SU-DHL-6 (cell line): ENCODE results near the gene TMEM200B.
"Not testable (repeated sequence)": the region's sequence is repeated elsewhere in the genome, so short reads cannot be mapped to it uniquely, and the experiment has no call there.

Experiments used
- H2AFZ ChIP-seq: fragments of 200-600 bp; sonication (generic); 2 replicates; pipeline ENCODE4 v1.6.1; 2014; ENCODE audit warnings: low read depth, mild to moderate bottlenecking, moderate library complexity, mixed read lengths, antibody characterized with exemption, low read length; ENCODE audit not compliant: severe bottlenecking
- H3F3A ChIP-seq: fragments of 200-600 bp; shearing (Covaris generic); 2 replicates; pipeline ENCODE4 v1.6.0; 2016; ENCODE audit warnings: antibody characterized with exemption, mild to moderate bottlenecking; ENCODE audit not compliant: insufficient read depth
- H3K27ac ChIP-seq: fragments of 200-600 bp; sonication (generic); 2 replicates; pipeline ENCODE4 v1.5.1; 2016; ENCODE audit warnings: low read depth, mild to moderate bottlenecking, low read length, moderate library complexity, mixed read lengths
- H3K27me3 ChIP-seq: fragments of 200-600 bp; sonication (generic), shearing (Covaris generic); 2 replicates; pipeline ENCODE4 v1.6.0; 2014; ENCODE audit warnings: mild to moderate bottlenecking, low read length
- H3K36me3 ChIP-seq: fragments of 200-600 bp; sonication (generic); 2 replicates; pipeline ENCODE4 v1.6.1; 2014; ENCODE audit warnings: mild to moderate bottlenecking, low read length, mixed read lengths
- H3K4me2 ChIP-seq: fragments of 300-600, 200-600 bp; shearing (Covaris generic), sonication (generic); 2 replicates; pipeline ENCODE4 v1.6.0; 2014; ENCODE audit warnings: low read length, low read depth, mild to moderate bottlenecking; ENCODE audit not compliant: poor library complexity, severe bottlenecking
- H3K4me3 ChIP-seq: fragments of 200-600 bp; sonication (generic); 2 replicates; pipeline ENCODE4 v1.5.1; 2014; ENCODE audit warnings: antibody characterized with exemption, low read length, mild to moderate bottlenecking, mixed read lengths; ENCODE audit not compliant: insufficient read depth, poor library complexity, severe bottlenecking
- H3K79me2 ChIP-seq: fragments of 200-600 bp; sonication (generic); 2 replicates; pipeline ENCODE4 v1.6.1; 2014; ENCODE audit warnings: mild to moderate bottlenecking, low read length, moderate library complexity; ENCODE audit not compliant: insufficient read depth
- H3K9ac ChIP-seq: fragments of 200-600 bp; sonication (generic); 2 replicates; pipeline ENCODE4 v1.7.0; 2014; ENCODE audit warnings: mild to moderate bottlenecking, low read length
- H3K9me2 ChIP-seq: fragments of 200-600 bp; sonication (generic); replicated peaks from 2 replicates; pipeline ENCODE4 v1.6.1; 2014; ENCODE audit warnings: low read length; ENCODE audit not compliant: insufficient read depth
- H3K9me3 ChIP-seq: fragments of 200-600 bp; sonication (generic); 2 replicates; pipeline ENCODE4 v1.6.1; 2014; ENCODE audit warnings: low read length, mixed read lengths; ENCODE audit not compliant: insufficient read depth
- H4K20me1 ChIP-seq: fragments of 200-600 bp; sonication (generic); 2 replicates; pipeline ENCODE4 v1.6.1; 2014; ENCODE audit warnings: low read depth, mild to moderate bottlenecking, antibody characterized with exemption, low read length, moderate library complexity, mixed read lengths
- CTCF ChIP-seq: fragments of 200-600 bp; sonication (generic); IDR thresholded peaks from one replicate; pipeline ENCODE4 v1.5.1; 2017; ENCODE audit warnings: antibody characterized with exemption, mild to moderate bottlenecking, low read length, moderate library complexity; ENCODE audit not compliant: insufficient read depth, poor library complexity, severe bottlenecking
- EZH2phosphoT487 ChIP-seq: fragments of 200-600 bp; sonication (generic), shearing (Covaris generic); conservative IDR thresholded peaks from 2 replicates; pipeline ENCODE4 v1.6.1; 2018; ENCODE audit warnings: mild to moderate bottlenecking, antibody characterized with exemption, low read length, moderate library complexity, mixed read lengths

The TMEM200B gene

GRCh38 chr1:29082519-29082918 lies 41.2 kb downstream of the TMEM200B start:
- H3K9me3 ChIP-seq = no peaks in the 10 kb centered on the region
- TF ChIP-seq EZH2phosphoT487 (no peak), CTCF (no peak)
- no peaks in the 10 kb centered on the region for H3K36me3 ChIP-seq
- no peak overlapping the region for H2AFZ ChIP-seq
- H3K9ac ChIP-seq = no peak overlapping the region
- H3K27ac ChIP-seq = no peak overlapping the region
- H3K79me2 ChIP-seq = no peaks in the 10 kb centered on the region
- H3K27me3 ChIP-seq = no peaks in the 10 kb centered on the region
- no peak overlapping the region for H3K4me3 ChIP-seq
- H3K9me2 ChIP-seq = no peaks in the 10 kb centered on the region
- no peaks in the 10 kb centered on the region for H4K20me1 ChIP-seq
- no peaks in the 10 kb centered on the region for H3F3A ChIP-seq
- H3K4me2 ChIP-seq = no peak overlapping the region

- Histone ChIP-seq H3K27me3 (no peaks in the 10 kb centered on the region), H4K20me1 (no peaks in the 10 kb centered on the region), H3K79me2 (no peaks in the 10 kb centered on the region), H3K36me3 (no peaks in the 10 kb centered on the region), H3K4me2 (no peak overlapping the region), H3K27ac (no peak overlapping the region), H3K9me3 (no peaks in the 10 kb centered on the region), H3K4me3 (no peak overlapping the region), H3F3A (no peaks in the 10 kb centered on the region), H2AFZ (no peak overlapping the region), H3K9ac (no peak overlapping the region), H3K9me2 (no peaks in the 10 kb centered on the region)
- TF ChIP-seq EZH2phosphoT487 (no peak), CTCF (no peak)
These were observed 42.5 kb downstream of the TMEM200B start for GRCh38 chr1:29081201-29081600.

DNA sequence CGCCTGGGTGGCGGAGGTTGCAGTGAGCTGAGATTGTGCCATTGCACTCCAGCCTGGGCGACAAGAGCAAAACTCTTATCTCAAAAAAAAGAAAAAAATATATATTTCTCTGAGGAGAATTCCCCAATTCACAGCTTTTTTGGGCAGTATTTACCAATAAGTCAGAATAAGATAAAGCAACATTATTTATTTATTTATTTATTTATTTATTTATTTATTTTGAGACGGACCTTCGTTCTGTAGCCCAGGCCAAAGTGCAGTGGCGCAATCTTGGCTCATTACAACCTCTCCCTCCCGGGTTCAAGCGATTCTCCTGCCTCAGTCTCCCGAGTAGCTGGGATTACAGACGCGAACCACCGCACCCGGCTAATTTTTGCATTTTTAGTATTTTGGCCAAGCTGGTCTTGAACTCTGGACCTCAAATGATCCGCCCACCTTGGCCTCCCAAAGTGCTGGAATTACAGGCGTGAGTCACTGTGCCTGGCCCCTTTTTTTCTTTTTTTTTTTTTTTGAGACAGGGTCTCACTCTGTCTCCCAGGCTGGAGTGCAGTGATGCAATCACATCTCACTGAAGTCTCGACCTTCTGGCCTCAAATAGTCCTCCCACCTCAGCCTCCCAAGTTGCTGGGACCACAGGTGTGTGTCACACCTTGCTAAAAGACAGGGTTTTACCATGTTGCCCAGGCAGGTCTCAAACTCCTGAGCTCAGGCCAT lies 43.6 kb downstream of the TMEM200B start:
- not testable (repeated sequence) for H3K9me2 ChIP-seq, H4K20me1 ChIP-seq, H2AFZ ChIP-seq, H3K27me3 ChIP-seq, H3F3A ChIP-seq, H3K79me2 ChIP-seq, H3K9ac ChIP-seq, H3K4me2 ChIP-seq, H3K36me3 ChIP-seq, H3K4me3 ChIP-seq, H3K27ac ChIP-seq, H3K9me3 ChIP-seq

- Histone ChIP-seq H3K27ac (no peak overlapping the region), H3K4me2 (no peak overlapping the region), H3K27me3 (no peaks in the 10 kb centered on the region), H3K4me3 (no peak overlapping the region), H3K36me3 (peaks cover 4% of the 10 kb centered on the region; the same call in 1 of the 2 replicates), H3K9me3 (no peaks in the 10 kb centered on the region), H2AFZ (no peak overlapping the region), H3K9me2 (no peaks in the 10 kb centered on the region), H3K9ac (no peak overlapping the region), H3K79me2 (no peaks in the 10 kb centered on the region), H3F3A (no peaks in the 10 kb centered on the region), H4K20me1 (no peaks in the 10 kb centered on the region)
- no peak for TF ChIP-seq CTCF
- TF ChIP-seq EZH2phosphoT487 = no peak
These were observed 46.5 kb downstream of the TMEM200B start for GRCh38 chr1:29077155-29077554.
